ENCODE measurements around the gene XYLT1. TPM values are rescaled to one million over a fixed set of nuclear protein-coding genes. Genes with fewer than 3 reads are reported as not detected.

Gene XYLT1
- polyA plus RNA-seq, 1 donor from 2014 or later = 3.3 TPM

- Histone ChIP-seq H3K9me3 (ENCODE audit: low read length) (no peaks in the 10 kb centered on the region), H3K4me2 (ENCODE audit: low read length) (no peak overlapping the region), H4K20me1 (ENCODE audit: insufficient read depth) (no peaks in the 10 kb centered on the region), H3K27me3 (ENCODE audit: insufficient read depth, low read depth, low read length) (no peaks in the 10 kb centered on the region), H3F3A (ENCODE audit: insufficient read depth, low read length, poor library complexity, severe bottlenecking) (peaks cover 4% of the 10 kb centered on the region), H3K36me3 (ENCODE audit: insufficient read depth, low read length) (no peaks in the 10 kb centered on the region), H3K27ac (ENCODE audit: low read length) (no peak overlapping the region), H3K79me2 (replicated peaks; ENCODE audit: insufficient read depth, low read length) (no peaks in the 10 kb centered on the region), H3K4me3 (ENCODE audit: low read length) (no peak overlapping the region), H2AFZ (ENCODE audit: low read depth, low read length) (no peak overlapping the region), H3K9ac (ENCODE audit: low read length) (no peak overlapping the region), H3K9me2 (ENCODE audit: insufficient read depth, low read length) (no peaks in the 10 kb centered on the region)
- TF ChIP-seq POLR2AphosphoS5 (IDR thresholded peaks at IDR 0.05) (no peak), EP300 (conservative IDR thresholded peaks at IDR 0.05; ENCODE audit: poor library complexity, severe bottlenecking) (no peak), SMC3 (conservative IDR thresholded peaks at IDR 0.05; ENCODE audit: poor library complexity) (no peak), EZH2 (IDR thresholded peaks at IDR 0.05; ENCODE audit: borderline replicate concordance, insufficient read depth, low read length, poor library complexity, severe bottlenecking) (no peak), CTCF (IDR thresholded peaks at IDR 0.05; ENCODE audit: poor library complexity, severe bottlenecking) (no peak), REST (IDR thresholded peaks at IDR 0.05; ENCODE audit: borderline replicate concordance) (no peak), RAD21 (conservative IDR thresholded peaks at IDR 0.05) (no peak), TAF1 (IDR thresholded peaks at IDR 0.05; ENCODE audit: low read depth) (no peak), MXI1 (conservative IDR thresholded peaks at IDR 0.05; ENCODE audit: poor library complexity, severe bottlenecking) (no peak)
These were observed 241.0 kb downstream of the XYLT1 start for GRCh38 chr16:17229766-17230165.

- Histone ChIP-seq H4K20me1 (ENCODE audit: insufficient read depth) (no peaks in the 10 kb centered on the region), H2AFZ (ENCODE audit: low read depth, low read length) (no peak overlapping the region), H3K9me3 (ENCODE audit: low read length) (no peaks in the 10 kb centered on the region), H3K36me3 (ENCODE audit: insufficient read depth, low read length) (no peaks in the 10 kb centered on the region), H3K9ac (ENCODE audit: low read length) (no peak overlapping the region), H3K27ac (ENCODE audit: low read length) (no peak overlapping the region), H3K4me3 (ENCODE audit: low read length) (no peak overlapping the region), H3K4me2 (ENCODE audit: low read length) (no peak overlapping the region), H3K79me2 (replicated peaks; ENCODE audit: insufficient read depth, low read length) (no peaks in the 10 kb centered on the region), H3F3A (ENCODE audit: insufficient read depth, low read length, poor library complexity, severe bottlenecking) (peaks cover 4% of the 10 kb centered on the region), H3K9me2 (ENCODE audit: insufficient read depth, low read length) (no peaks in the 10 kb centered on the region), H3K27me3 (ENCODE audit: insufficient read depth, low read depth, low read length) (no peaks in the 10 kb centered on the region)
- TF ChIP-seq SMC3 (conservative IDR thresholded peaks at IDR 0.05; ENCODE audit: poor library complexity) (no peak), POLR2AphosphoS5 (IDR thresholded peaks at IDR 0.05) (no peak), REST (IDR thresholded peaks at IDR 0.05; ENCODE audit: borderline replicate concordance) (no peak), CTCF (IDR thresholded peaks at IDR 0.05; ENCODE audit: poor library complexity, severe bottlenecking) (no peak), MXI1 (conservative IDR thresholded peaks at IDR 0.05; ENCODE audit: poor library complexity, severe bottlenecking) (no peak), EZH2 (IDR thresholded peaks at IDR 0.05; ENCODE audit: borderline replicate concordance, insufficient read depth, low read length, poor library complexity, severe bottlenecking) (no peak), RAD21 (conservative IDR thresholded peaks at IDR 0.05) (no peak), EP300 (conservative IDR thresholded peaks at IDR 0.05; ENCODE audit: poor library complexity, severe bottlenecking) (no peak)
These were observed 241.6 kb downstream of the XYLT1 start for GRCh38 chr16:17229131-17229530.
